GM10847 (cell line): ENCODE measurements around the gene RBBP5.

ENCODE experiments used
- POLR2A ChIP-seq: IDR thresholded peaks from 2 replicates; pipeline ENCODE4 v1.6.1; 2011; ENCODE audit not compliant: insufficient read length; ENCODE audit errors: extremely low read depth

Gene RBBP5

GRCh38 chr1:205095422-205095821, 26.4 kb downstream of the RBBP5 start:
- no peak for TF ChIP-seq POLR2A

GRCh38 chr1:205091043-205091740, 30.6 kb downstream of the RBBP5 start:
- no peak for TF ChIP-seq POLR2A

GRCh38 chr1:205088341-205088740, 33.4 kb downstream of the RBBP5 start:
- TF ChIP-seq POLR2A, result no peak

DNA sequence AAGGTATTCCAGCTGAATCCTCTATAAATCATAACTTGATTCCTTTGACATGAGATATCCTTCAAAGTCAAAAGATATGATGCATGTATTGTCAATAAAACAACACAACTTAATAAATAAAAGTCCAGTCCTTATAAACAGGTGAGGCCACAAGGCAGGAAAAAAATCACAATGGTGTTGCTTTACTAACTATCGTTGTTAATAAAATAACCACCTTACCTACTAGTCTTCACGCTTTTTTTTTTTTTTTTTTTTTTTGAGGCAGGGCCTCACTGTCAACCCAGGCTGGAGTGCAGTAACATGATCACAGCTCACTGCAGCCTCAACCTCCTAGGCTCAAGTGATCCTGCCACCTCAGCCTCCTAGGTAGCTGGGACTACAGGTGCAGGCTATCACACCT, 37.4 kb downstream of the RBBP5 start, which contains the start of gene TMEM81:
Gene TMEM81 (minus strand): TSS at position 101 of the 400 bp plus-strand sequence. CDS start 140 bp downstream, outside the sequence.
- no peak for TF ChIP-seq POLR2A

DNA sequence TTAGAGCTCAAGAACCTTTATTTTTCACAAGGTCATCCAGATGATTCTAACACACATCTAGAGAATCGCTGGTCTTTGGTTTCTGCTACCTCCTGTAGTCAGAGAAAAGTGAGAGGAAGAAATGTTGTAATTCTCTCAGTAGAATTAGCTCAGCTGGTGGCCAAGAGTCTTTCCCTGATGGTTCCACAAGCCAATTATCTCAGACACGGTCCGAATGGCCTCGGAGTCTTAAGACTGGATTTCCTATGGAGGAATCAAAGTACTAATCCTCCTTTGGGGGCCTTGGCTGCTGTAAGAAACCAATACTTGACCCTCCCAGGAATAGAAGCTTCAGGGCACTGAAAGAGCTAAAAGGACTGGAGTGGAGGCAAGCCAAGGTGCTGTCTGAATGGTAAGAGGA, 39.3 kb downstream of the RBBP5 start:
- TF ChIP-seq POLR2A, result no peak

DNA sequence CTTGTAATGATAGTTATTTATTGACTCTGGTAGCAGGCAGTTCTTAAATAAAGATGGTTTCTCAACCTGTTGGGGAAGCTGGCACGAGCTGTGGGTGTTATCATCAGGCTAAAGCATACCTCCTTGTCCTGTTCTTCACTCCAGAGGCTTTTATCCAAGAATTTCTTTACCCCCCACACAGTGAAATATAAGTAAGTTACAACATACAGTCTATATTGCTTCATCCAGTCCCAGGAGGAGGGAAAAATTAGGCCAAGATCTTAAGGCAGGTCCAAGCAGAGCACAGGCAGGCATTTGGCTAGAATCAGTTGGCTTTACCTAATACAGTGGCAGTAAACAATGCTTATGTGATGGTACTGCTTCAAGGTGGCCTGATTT, 43.9 kb downstream of the RBBP5 start:
- TF ChIP-seq POLR2A, result no peak

DNA sequence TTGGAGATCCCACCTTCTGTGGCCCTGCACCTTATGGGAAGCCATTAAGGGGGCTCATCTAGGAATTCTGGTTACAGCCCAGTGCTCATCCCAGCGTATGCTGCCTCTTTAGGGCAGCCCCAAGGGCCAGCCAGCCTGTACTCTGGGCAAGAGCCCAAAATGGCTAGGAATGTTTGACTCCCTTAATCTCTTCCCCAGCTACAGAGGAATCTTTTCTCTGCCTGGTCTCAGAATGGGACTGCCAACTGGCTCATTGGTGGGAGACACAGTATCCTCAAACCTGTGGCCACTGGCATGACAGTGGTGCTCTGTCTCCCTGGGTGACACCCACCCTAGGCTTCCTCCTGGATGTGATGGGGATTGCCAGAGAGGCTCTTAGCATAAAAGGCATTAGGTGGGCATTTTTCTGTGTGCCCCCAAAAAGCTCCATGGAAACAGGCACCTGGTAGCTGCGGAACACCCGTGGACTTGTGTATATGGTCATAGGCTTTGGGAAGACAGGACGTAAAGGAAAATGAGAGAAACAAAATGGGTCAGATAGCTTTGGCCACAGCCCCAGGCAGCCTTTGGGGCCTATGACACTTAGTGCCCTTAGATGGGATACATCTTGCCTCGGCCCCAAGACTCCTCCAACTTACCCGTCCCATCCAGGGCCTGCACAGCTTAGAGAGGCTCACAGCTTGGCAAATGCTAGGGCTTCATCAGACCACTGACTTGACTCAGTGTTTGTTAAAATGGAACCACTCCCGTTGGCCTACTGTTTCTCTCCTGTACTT, 44.4 kb downstream of the RBBP5 start:
- no peak for TF ChIP-seq POLR2A

GRCh38 chr1:205076245-205076761, 45.5 kb downstream of the RBBP5 start:
- no peak for TF ChIP-seq POLR2A

GRCh38 chr1:205075642-205076155, 46.1 kb downstream of the RBBP5 start:
- no peak for TF ChIP-seq POLR2A

GRCh38 chr1:205074513-205074912, 47.3 kb downstream of the RBBP5 start:
- no peak for TF ChIP-seq POLR2A

GRCh38 chr1:205074084-205074483, 47.7 kb downstream of the RBBP5 start:
- TF ChIP-seq POLR2A, result no peak

DNA sequence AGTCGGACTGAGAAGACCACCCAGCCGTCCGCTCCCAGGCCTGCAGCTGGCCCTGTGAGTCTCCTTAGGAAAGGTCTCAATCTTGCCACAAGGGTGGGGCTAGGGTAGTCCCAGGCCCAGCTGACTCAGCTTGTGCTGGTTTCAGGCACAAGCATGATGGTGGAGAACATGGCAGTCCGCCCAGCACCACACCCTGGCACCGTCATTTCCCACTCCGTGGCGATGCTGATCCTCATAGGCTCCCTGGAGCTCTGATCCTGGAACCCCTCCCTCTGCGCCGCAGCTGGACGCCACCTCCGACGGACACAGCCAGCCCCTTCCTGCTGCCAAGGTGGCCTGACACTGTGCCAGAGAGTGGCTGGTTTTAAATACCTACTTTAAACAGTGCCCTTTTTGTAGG, 48.3 kb downstream of the RBBP5 start:
- TF ChIP-seq POLR2A, result no peak

DNA sequence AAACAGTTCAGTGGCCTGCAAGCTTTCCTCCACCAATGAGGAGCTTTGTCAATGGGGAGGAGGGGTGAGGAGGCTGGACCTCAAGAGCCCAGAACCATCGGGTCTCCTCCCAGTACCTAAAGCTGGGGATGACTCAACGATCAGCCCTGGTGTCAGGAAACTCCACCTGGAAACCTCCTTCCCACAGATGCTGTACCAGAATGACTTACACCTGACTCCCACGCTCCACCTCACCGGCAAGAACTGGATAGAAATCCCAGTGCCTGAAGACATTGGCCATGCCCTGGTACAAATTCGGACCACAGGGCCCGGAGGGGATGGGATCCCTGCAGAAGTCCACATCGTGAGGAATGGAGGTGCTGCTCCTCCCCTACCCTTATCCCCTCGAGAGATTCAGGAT, 48.9 kb downstream of the RBBP5 start:
- TF ChIP-seq POLR2A, result no peak

DNA sequence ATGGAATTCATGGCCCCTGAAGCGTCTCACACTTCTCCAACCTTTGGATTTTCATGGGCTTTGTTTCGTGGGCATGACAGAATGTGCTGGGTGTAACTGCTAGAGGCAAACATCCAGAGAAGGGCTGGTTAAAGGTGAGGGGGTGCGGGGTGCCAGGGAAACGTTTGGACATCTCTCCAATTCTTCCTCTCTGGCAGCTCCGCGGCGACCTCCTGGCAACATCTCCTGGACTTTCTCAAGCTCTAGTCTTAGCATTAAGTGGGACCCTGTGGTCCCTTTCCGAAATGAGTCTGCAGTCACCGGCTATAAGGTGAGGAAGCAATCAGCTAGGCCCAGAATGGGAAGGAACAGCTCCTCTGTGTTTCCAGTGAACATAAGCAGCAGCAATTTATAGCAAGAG, 49.5 kb downstream of the RBBP5 start:
- TF ChIP-seq POLR2A, result no peak

DNA sequence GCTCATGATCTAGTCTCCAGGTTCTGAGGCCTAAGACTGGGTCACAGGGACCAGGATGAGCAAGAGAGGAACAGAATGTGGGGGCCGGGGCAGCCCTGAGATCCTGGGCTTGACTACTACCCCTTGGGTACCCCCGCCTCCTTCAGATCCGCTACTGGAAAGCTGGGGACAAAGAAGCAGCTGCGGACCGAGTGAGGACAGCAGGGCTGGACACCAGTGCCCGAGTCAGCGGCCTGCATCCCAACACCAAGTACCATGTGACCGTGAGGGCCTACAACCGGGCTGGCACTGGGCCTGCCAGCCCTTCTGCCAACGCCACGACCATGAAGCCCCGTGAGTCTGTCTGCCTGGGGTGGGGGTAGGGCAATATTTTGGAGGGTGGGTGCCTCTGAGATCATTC, 50.0 kb downstream of the RBBP5 start:
- no peak for TF ChIP-seq POLR2A

DNA sequence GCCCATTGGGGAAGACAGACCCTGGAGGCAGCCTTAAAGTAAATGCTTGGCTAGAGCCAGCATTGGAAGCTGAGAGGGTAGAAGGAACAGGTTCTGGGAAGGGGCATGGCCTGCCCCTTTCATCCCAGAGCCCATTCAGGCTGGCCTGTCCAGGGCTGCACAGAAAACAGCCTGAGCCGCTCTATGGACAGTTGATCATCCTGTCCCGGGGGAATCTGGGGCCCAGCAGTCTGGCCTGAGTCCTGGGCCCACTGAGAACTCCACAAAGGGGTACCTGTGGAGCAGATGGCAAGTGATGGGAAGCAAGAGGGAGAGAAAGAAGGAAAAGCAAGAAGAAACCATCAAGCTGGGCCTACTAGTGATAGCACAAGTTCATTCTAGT, 50.8 kb downstream of the RBBP5 start:
- no peak for TF ChIP-seq POLR2A
